ENCODE measurements around the gene MAST4.

MAST4 gene

GRCh38 chr5:66582499-66583165 lies 13.6 kb upstream of the MAST4 start:
- H3K36me3 Mint-ChIP-seq (ENCODE audit: low read depth): no peaks in the 10 kb centered on the region
- DNase-seq: no peak
- no peak for ATAC-seq
- H3K4me3 Mint-ChIP-seq: no peak overlapping the region
- no peak overlapping the region for H3K27ac Mint-ChIP-seq
- H3K4me1 Mint-ChIP-seq: no peaks in the 10 kb centered on the region
- H3K9me3 Mint-ChIP-seq: no peaks in the 10 kb centered on the region
- peaks cover 35% of the 10 kb centered on the region for H3K27me3 Mint-ChIP-seq

GRCh38 chr5:66585291-66585690 lies 10.9 kb upstream of the MAST4 start:
- DNase-seq: no peak
- Mint-ChIP-seq H3K36me3 (ENCODE audit: low read depth) (no peaks in the 10 kb centered on the region), H3K27ac (no peak overlapping the region), H3K4me3 (no peak overlapping the region), H3K4me1 (no peaks in the 10 kb centered on the region), H3K27me3 (peaks cover 34% of the 10 kb centered on the region), H3K9me3 (no peaks in the 10 kb centered on the region)
- ATAC-seq: no peak

- ATAC-seq (no peak), DNase-seq (no peak)
- H3K36me3 Mint-ChIP-seq (ENCODE audit: low read depth): no peaks in the 10 kb centered on the region
- H3K27me3 Mint-ChIP-seq: peaks cover 38% of the 10 kb centered on the region
- H3K27ac Mint-ChIP-seq: no peak overlapping the region
- H3K4me1 Mint-ChIP-seq: no peaks in the 10 kb centered on the region
- H3K4me3 Mint-ChIP-seq: no peak overlapping the region
- H3K9me3 Mint-ChIP-seq: no peaks in the 10 kb centered on the region
Observed at GRCh38 chr5:66587771-66588170, 8.4 kb upstream of the MAST4 start.

GRCh38 chr5:66596636-66597182 lies 516 bp downstream of the MAST4 start:
- H3K9me3 Mint-ChIP-seq: no peaks in the 10 kb centered on the region
- peak; percentile 13 for DNase-seq
- peak overlapping the region; percentile 77 for H3K4me3 Mint-ChIP-seq
- peaks cover 72% of the 10 kb centered on the region for H3K27me3 Mint-ChIP-seq
- H3K27ac Mint-ChIP-seq: no peak overlapping the region
- peak; percentile 24 for ATAC-seq
- peaks cover 17% of the 10 kb centered on the region for H3K4me1 Mint-ChIP-seq
- H3K36me3 Mint-ChIP-seq (ENCODE audit: low read depth): no peaks in the 10 kb centered on the region

GRCh38 chr5:66597183-66597757 lies 1.1 kb downstream of the MAST4 start:
- peak overlapping the region; percentile 77 for H3K4me3 Mint-ChIP-seq
- DNase-seq: peak; percentile 6
- no peak for ATAC-seq
- peaks cover 17% of the 10 kb centered on the region for H3K4me1 Mint-ChIP-seq
- H3K27me3 Mint-ChIP-seq: peaks cover 70% of the 10 kb centered on the region
- H3K36me3 Mint-ChIP-seq (ENCODE audit: low read depth): no peaks in the 10 kb centered on the region
- no peaks in the 10 kb centered on the region for H3K9me3 Mint-ChIP-seq
- no peak overlapping the region for H3K27ac Mint-ChIP-seq

GRCh38 chr5:66602621-66603020 lies 6.4 kb downstream of the MAST4 start:
- no peak overlapping the region for H3K27ac Mint-ChIP-seq
- no peaks in the 10 kb centered on the region for H3K36me3 Mint-ChIP-seq (ENCODE audit: low read depth)
- no peak overlapping the region for H3K4me3 Mint-ChIP-seq
- H3K9me3 Mint-ChIP-seq: no peaks in the 10 kb centered on the region
- H3K27me3 Mint-ChIP-seq: peaks cover 38% of the 10 kb centered on the region
- ATAC-seq (no peak), DNase-seq (no peak)
- peaks cover 3% of the 10 kb centered on the region for H3K4me1 Mint-ChIP-seq

- no peaks in the 10 kb centered on the region for H3K36me3 Mint-ChIP-seq (ENCODE audit: low read depth)
- H3K4me3 Mint-ChIP-seq: no peak overlapping the region
- ATAC-seq (no peak), DNase-seq (no peak)
- no peaks in the 10 kb centered on the region for H3K4me1 Mint-ChIP-seq
- no peaks in the 10 kb centered on the region for H3K9me3 Mint-ChIP-seq
- peaks cover 32% of the 10 kb centered on the region for H3K27me3 Mint-ChIP-seq
- no peak overlapping the region for H3K27ac Mint-ChIP-seq
Observed at GRCh38 chr5:66603164-66603563, 7.0 kb downstream of the MAST4 start.

- H3K36me3 Mint-ChIP-seq (ENCODE audit: low read depth): no peaks in the 10 kb centered on the region
Observed at GRCh38 chr5:66603881-66604280, 7.7 kb downstream of the MAST4 start.

GRCh38 chr5:66606713-66607112 lies 10.5 kb downstream of the MAST4 start:
- Mint-ChIP-seq H3K27me3 (peaks cover 6% of the 10 kb centered on the region), H3K9me3 (no peaks in the 10 kb centered on the region), H3K27ac (no peak overlapping the region), H3K4me3 (no peak overlapping the region), H3K36me3 (ENCODE audit: low read depth) (no peaks in the 10 kb centered on the region), H3K4me1 (no peaks in the 10 kb centered on the region)
- ATAC-seq (no peak), DNase-seq (no peak)

More at GRCh38 chr5:66603881-66604280, 7.7 kb downstream of the MAST4 start:
- Mint-ChIP-seq H3K27me3 (peaks cover 25% of the 10 kb centered on the region), H3K27ac (no peak overlapping the region), H3K9me3 (no peaks in the 10 kb centered on the region), H3K4me1 (no peaks in the 10 kb centered on the region), H3K4me3 (no peak overlapping the region)
- no peak for ATAC-seq
- DNase-seq: no peak

- no peak overlapping the region for H3K27ac Mint-ChIP-seq
- ATAC-seq (no peak), DNase-seq (no peak)
- no peak overlapping the region for H3K4me3 Mint-ChIP-seq
- H3K27me3 Mint-ChIP-seq: peaks cover 3% of the 10 kb centered on the region
- no peaks in the 10 kb centered on the region for H3K4me1 Mint-ChIP-seq
- H3K9me3 Mint-ChIP-seq: no peaks in the 10 kb centered on the region
- H3K36me3 Mint-ChIP-seq (ENCODE audit: low read depth): no peaks in the 10 kb centered on the region
Observed at GRCh38 chr5:66608501-66608900, 12.3 kb downstream of the MAST4 start.

- no peaks in the 10 kb centered on the region for H3K36me3 Mint-ChIP-seq (ENCODE audit: low read depth)
- peaks cover 3% of the 10 kb centered on the region for H3K27me3 Mint-ChIP-seq
- no peaks in the 10 kb centered on the region for H3K9me3 Mint-ChIP-seq
- H3K4me3 Mint-ChIP-seq: no peak overlapping the region
- H3K4me1 Mint-ChIP-seq: no peaks in the 10 kb centered on the region
- no peak for DNase-seq
- H3K27ac Mint-ChIP-seq: no peak overlapping the region
- no peak for ATAC-seq
Observed at GRCh38 chr5:66609615-66610014, 13.4 kb downstream of the MAST4 start.

GRCh38 chr5:66612226-66612625 lies 16.0 kb downstream of the MAST4 start:
- Mint-ChIP-seq H3K9me3 (no peaks in the 10 kb centered on the region), H3K4me1 (peaks cover 6% of the 10 kb centered on the region), H3K36me3 (ENCODE audit: low read depth) (no peaks in the 10 kb centered on the region), H3K27me3 (peaks cover 1% of the 10 kb centered on the region), H3K27ac (no peak overlapping the region), H3K4me3 (no peak overlapping the region)
- no peak for DNase-seq
- ATAC-seq: no peak

- no peaks in the 10 kb centered on the region for H3K36me3 Mint-ChIP-seq (ENCODE audit: low read depth)
- ATAC-seq (no peak), DNase-seq (no peak)
- no peak overlapping the region for H3K4me3 Mint-ChIP-seq
- H3K27ac Mint-ChIP-seq: no peak overlapping the region
- H3K4me1 Mint-ChIP-seq: peaks cover 13% of the 10 kb centered on the region
- peaks cover 1% of the 10 kb centered on the region for H3K27me3 Mint-ChIP-seq
- no peaks in the 10 kb centered on the region for H3K9me3 Mint-ChIP-seq
Observed at GRCh38 chr5:66615136-66615535, 18.9 kb downstream of the MAST4 start.

- Mint-ChIP-seq H3K27me3 (peaks cover 3% of the 10 kb centered on the region), H3K27ac (no peak overlapping the region), H3K36me3 (ENCODE audit: low read depth) (no peaks in the 10 kb centered on the region), H3K9me3 (no peaks in the 10 kb centered on the region), H3K4me1 (peaks cover 13% of the 10 kb centered on the region), H3K4me3 (no peak overlapping the region)
- ATAC-seq (no peak), DNase-seq (no peak)
Observed at GRCh38 chr5:66615894-66616293, 19.7 kb downstream of the MAST4 start.

GRCh38 chr5:66616520-66617225 lies 20.5 kb downstream of the MAST4 start:
- Mint-ChIP-seq H3K27me3 (peaks cover 3% of the 10 kb centered on the region), H3K27ac (no peak overlapping the region), H3K4me1 (peaks cover 13% of the 10 kb centered on the region), H3K4me3 (no peak overlapping the region), H3K9me3 (no peaks in the 10 kb centered on the region), H3K36me3 (ENCODE audit: low read depth) (no peaks in the 10 kb centered on the region)
- ATAC-seq (no peak), DNase-seq (no peak)
